Endothelial cell (in vitro differentiated cells): ENCODE results near the gene SHROOM3. TPM values are rescaled to one million over a fixed set of nuclear protein-coding genes. Genes with fewer than 3 reads are reported as not detected.
"Not testable (repeated sequence)": the region's sequence is repeated elsewhere in the genome, so short reads cannot be mapped to it uniquely, and the experiment has no call there.

Experiments used
- DNase-seq: peaks from one replicate; pipeline ENCODE4 v3.0.0; 2021; ENCODE audit warnings: low spot score
- H3K27ac Mint-ChIP-seq: one replicate; pipeline ENCODE4 v1.8.0; 2021; ENCODE audit warnings: mixed read lengths, inconsistent platforms; ENCODE audit not compliant: unreplicated experiment
- H3K27me3 Mint-ChIP-seq: one replicate; pipeline ENCODE4 v1.8.0; 2021; ENCODE audit warnings: mild to moderate bottlenecking, moderate library complexity, mixed read lengths, inconsistent platforms; ENCODE audit not compliant: unreplicated experiment
- H3K36me3 Mint-ChIP-seq: one replicate; pipeline ENCODE4 v1.8.0; 2021; ENCODE audit warnings: mild to moderate bottlenecking, low read depth, mixed read lengths, inconsistent platforms; ENCODE audit not compliant: unreplicated experiment
- H3K4me1 Mint-ChIP-seq: one replicate; pipeline ENCODE4 v1.8.0; 2021; ENCODE audit warnings: mild to moderate bottlenecking, mixed read lengths, inconsistent platforms; ENCODE audit not compliant: unreplicated experiment
- H3K4me3 Mint-ChIP-seq: one replicate; pipeline ENCODE4 v1.8.0; 2021; ENCODE audit warnings: mild to moderate bottlenecking, mixed read lengths, inconsistent platforms; ENCODE audit not compliant: unreplicated experiment
- H3K9me3 Mint-ChIP-seq: one replicate; pipeline ENCODE4 v1.8.0; 2021; ENCODE audit warnings: mixed read lengths, inconsistent platforms; ENCODE audit not compliant: unreplicated experiment
- CTCF ChIP-seq: fragments of 200-600 bp; sonication (generic); IDR thresholded peaks from one replicate; pipeline ENCODE4 v1.5.0; 2021; ENCODE audit warnings: antibody characterized with exemption; ENCODE audit not compliant: unreplicated experiment
- total RNA-seq: library from RNA; stranded (reverse); fragmentation: NEBNext Ultra II Directional; extraction: Animal tissue kit (Norgen Biotek cat#: 25700); gene quantifications from one replicate; pipeline ENCODE4 v1.2.1, GENCODE V29; 2021; ENCODE audit not compliant: unreplicated experiment

SHROOM3 gene
- total RNA-seq, 1 donor from 2014 or later: 7.9 TPM

GRCh38 chr4:76720121-76720520 lies 285.1 kb downstream of the SHROOM3 start:
- Mint-ChIP-seq H3K27me3 (peaks cover 4% of the 10 kb centered on the region), H3K36me3 (no peaks in the 10 kb centered on the region), H3K9me3 (no peaks in the 10 kb centered on the region), H3K4me1 (peaks cover 24% of the 10 kb centered on the region), H3K27ac (no peak overlapping the region), H3K4me3 (no peak overlapping the region)
- no peak for DNase-seq
- no peak for TF ChIP-seq CTCF

- peaks cover 28% of the 10 kb centered on the region for H3K4me1 Mint-ChIP-seq
- not testable (repeated sequence) for DNase-seq, H3K27ac Mint-ChIP-seq, H3K36me3 Mint-ChIP-seq, H3K9me3 Mint-ChIP-seq, H3K27me3 Mint-ChIP-seq
- peak overlapping the region; percentile 12 for H3K4me3 Mint-ChIP-seq
Measured at GRCh38 chr4:76722146-76722545, 287.1 kb downstream of the SHROOM3 start.

DNA sequence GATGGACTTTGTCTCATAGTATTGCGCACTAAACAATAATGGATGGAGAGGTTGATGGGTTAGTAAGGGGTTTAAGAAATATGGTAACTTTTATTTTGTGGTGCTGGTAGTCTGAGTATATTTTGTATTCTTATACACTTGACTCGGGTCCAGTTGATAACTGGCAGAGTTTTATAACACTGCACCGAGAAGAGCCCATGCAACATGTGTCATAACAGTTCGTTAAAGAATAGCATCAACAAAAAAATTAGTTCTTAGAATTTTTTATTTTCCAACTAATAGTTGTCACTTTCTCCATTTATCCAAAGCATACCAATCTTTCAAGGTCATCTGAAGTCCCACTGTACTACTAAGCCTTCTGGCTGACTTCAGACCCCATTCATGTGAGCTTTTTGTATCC lies 287.8 kb downstream of the SHROOM3 start:
- H3K4me1 Mint-ChIP-seq: peaks cover 25% of the 10 kb centered on the region
- H3K36me3 Mint-ChIP-seq: no peaks in the 10 kb centered on the region
- DNase-seq: no peak
- peaks cover 4% of the 10 kb centered on the region for H3K27me3 Mint-ChIP-seq
- no peaks in the 10 kb centered on the region for H3K9me3 Mint-ChIP-seq
- H3K27ac Mint-ChIP-seq: no peak overlapping the region
- no peak for TF ChIP-seq CTCF
- no peak overlapping the region for H3K4me3 Mint-ChIP-seq

DNA sequence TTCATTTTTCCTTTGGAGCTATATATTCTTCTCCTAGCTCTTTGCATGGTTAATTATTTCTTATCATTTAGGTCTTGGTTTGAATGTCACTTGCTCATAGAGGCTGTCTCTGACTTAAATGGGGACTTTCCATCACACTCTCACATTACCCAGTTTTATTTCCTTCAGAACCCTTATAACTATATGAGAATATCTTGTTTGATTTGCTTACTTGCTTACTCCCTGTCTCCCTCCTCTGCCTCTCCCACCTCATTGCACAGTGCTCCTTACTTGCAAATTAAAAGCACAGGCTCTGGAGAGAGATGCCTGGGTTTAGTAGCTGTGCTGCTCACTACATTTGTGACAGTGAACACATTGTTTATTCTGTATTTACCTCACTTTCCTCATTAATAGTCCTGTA lies 288.3 kb downstream of the SHROOM3 start:
- TF ChIP-seq CTCF: no peak
- Mint-ChIP-seq H3K4me3 (no peak overlapping the region), H3K9me3 (no peaks in the 10 kb centered on the region), H3K27me3 (peaks cover 4% of the 10 kb centered on the region), H3K27ac (no peak overlapping the region), H3K4me1 (peaks cover 25% of the 10 kb centered on the region), H3K36me3 (no peaks in the 10 kb centered on the region)
- no peak for DNase-seq

GRCh38 chr4:76723924-76724323 lies 288.9 kb downstream of the SHROOM3 start:
- peaks cover 4% of the 10 kb centered on the region for H3K27me3 Mint-ChIP-seq
- no peak for DNase-seq
- H3K27ac Mint-ChIP-seq: no peak overlapping the region
- H3K4me1 Mint-ChIP-seq: peaks cover 25% of the 10 kb centered on the region
- TF ChIP-seq CTCF: no peak
- no peaks in the 10 kb centered on the region for H3K36me3 Mint-ChIP-seq
- H3K9me3 Mint-ChIP-seq: no peaks in the 10 kb centered on the region
- no peak overlapping the region for H3K4me3 Mint-ChIP-seq

DNA sequence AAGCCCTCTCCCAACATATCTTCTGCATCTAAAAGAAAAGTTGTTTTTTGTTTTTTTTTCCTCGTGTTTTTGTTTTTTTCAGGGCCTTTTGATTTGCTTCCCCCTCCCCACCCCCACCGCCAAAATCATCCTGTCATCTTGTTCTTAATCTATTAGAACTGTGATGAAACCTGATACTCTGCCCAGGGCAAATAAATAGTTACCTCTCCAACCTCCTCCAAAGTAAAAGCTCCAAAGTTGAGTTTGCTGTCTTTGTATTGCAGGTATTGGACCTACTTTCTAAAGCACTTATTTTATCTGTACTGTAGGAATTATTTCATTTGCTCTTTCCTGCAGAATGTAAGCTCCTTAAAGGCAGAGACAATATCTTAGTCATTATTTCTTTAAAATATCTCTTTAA lies 290.0 kb downstream of the SHROOM3 start:
- Mint-ChIP-seq H3K4me1 (peaks cover 27% of the 10 kb centered on the region), H3K36me3 (no peaks in the 10 kb centered on the region), H3K9me3 (no peaks in the 10 kb centered on the region), H3K4me3 (no peak overlapping the region), H3K27ac (no peak overlapping the region), H3K27me3 (peaks cover 4% of the 10 kb centered on the region)
- no peak for TF ChIP-seq CTCF
- no peak for DNase-seq
